NCI-H2107 (cell line): ENCODE data around the gene RNASE3.
"Not testable (repeated sequence)": the region's sequence is repeated elsewhere in the genome, so short reads cannot be mapped to it uniquely, and the experiment has no call there.

Experiments
- DNase-seq: peaks from one replicate; lab custom pipeline; 2025; lab: John Stamatoyannopoulos, UW

RNASE3 gene

DNA sequence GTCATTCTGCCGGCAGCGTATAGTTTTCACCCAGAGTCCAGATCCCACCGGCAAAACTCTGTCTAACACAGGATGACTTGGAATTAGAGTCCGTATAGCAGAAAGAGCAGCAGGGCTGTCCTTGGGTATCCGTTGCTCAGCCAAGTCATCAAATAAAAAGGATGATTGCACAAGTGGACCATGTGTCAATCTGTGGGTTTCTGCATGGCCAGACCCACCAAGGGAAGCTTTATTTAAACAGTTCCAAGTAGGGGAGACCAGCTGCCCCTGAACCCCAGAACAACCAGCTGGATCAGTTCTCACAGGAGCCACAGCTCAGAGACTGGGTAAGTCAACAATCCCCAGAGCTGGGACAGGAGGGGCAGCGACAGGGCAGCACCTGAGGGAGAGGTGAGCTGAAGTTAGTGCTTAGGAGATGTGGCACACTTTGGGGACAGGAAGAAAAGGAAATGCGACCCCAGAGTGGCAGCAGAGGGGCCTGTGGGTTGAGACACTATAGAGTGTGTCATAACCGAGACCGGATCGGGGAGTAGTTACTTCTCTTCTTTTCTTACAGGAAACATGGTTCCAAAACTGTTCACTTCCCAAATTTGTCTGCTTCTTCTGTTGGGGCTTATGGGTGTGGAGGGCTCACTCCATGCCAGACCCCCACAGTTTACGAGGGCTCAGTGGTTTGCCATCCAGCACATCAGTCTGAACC, at the start of gene RNASE3:
Gene RNASE3 (plus strand): TSS at position 260 of the 700 bp plus-strand sequence. CDS start 302 bp downstream, at position 562.
- DNase-seq: not testable (repeated sequence)

DNA sequence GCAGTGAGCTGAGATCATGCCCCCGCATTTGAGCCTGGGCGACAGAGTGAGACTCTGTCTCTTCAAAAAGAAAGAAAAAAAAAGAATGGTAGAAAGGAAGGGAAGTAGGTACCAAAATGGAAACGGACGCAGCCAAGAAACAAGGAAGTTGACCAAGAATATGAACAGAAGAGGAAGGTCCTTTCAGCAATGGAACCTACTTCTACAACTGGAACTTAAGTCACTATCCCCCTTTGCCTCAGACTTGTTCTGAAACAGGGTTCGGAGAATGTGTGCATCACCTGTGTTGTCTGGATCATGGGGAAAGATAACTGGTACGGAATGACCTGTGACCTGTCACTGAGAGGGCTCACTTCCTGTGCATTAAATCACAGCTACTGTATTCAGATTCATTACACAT, 44.6 kb upstream of the RNASE3 start:
- no peak for DNase-seq

DNA sequence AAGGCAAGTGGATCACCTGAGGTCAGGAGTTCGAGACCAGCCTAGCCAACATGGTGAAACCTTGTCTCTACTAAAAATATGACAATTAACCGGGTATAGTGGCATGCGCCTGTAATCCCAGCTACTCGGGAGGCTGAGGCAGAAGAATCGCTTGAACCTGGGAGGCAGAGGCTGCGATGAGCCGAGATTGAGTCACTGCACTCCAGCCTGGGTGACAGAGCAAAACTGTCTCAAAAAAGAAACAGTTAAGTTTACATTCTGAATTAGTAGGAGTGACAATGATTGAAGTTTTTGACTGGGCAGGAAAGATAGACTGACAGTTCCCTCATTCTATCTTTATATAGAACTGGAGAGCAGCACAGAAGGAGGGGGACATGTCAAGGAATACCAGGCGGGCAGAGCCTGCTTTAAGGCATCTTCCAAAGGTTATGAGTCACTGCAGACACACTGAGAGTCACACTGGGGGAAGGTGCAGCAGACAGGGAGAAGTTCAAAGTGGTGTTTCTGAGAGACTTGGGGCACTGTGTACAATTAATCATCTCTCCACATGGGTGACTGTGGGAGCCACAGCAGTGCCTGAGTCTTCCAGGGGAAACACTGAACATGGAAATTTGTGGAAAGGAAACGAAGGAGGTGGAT, 42.8 kb upstream of the RNASE3 start:
- DNase-seq: no peak

DNA sequence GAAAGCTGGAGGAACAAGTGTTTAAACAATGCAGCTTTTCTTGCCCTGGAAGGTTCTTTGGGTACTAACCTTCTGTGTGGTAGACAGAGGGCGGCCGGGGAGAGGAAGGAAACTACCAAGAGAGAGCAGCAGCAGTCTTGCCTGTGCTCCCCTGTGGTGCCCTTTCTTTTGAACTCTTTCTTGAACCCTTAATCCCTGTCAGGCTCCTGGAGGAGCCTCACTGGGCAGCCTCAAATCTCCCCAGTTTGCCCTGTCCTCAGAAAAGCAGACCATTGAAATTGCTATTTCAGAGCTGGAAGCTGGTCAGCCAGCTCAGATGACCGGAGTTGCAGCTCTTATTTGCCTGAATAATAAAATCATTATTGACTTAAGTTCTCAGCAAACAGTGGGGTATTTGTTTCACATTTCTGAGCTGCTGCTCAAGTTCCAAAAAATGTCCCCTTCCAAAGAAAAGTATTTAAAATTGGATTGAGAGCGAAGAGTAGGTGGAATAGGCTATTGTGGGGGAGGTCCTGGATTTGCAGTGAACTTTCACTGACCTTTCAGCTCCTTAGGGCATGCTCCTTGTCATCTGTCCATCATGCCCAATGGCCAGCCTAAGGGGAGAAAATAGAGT, 42.1 kb upstream of the RNASE3 start:
- DNase-seq: no peak

DNA sequence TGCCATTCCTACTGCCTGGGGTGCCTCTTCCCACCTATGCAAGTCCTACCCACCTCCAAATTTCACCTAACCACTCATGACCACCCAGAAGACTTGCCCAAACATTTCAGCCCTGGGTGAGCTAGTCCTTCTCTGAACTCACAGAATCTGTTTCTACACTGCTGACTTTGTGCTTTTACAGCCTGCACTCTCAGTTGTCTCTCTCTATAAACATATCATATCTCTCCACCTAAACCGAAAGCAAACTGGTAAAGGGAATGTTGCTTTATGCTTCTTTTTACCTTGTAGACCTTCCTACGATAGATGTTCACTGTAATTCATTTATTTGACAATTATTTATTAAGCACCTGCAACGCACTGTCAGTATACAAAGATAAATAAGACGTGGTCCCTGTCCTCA, 38.1 kb upstream of the RNASE3 start:
- no peak for DNase-seq

DNA sequence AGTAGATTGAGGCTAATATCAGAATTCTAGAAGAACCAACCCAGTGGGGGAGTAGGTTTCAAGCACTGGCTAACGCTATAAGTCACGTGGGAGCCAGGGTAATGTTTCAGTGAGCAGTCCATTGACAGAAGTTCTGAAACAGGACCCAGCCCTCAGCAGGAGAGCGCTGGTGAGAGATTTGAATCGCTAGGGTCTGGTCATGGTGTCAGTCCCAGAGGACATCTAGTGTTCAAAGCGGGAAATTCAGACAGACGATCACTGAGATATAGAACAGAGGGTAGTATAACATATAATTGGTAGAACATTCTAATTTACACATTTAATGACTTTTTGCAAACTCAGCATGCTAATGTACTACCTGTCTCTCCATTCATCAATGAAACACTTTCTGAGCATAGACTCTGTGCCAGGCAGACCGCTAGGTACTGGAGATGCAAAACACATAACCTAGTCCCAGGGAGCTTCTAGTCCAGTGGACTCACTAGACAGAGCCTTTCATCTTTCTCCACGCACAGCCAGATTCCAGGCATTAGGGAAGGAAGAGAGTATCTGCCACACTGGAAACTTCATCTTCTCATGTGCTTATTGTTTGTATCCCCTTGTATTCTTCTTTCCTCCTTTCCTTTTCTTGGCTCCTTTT, 35.4 kb upstream of the RNASE3 start:
- peak; percentile 29 for DNase-seq

DNA sequence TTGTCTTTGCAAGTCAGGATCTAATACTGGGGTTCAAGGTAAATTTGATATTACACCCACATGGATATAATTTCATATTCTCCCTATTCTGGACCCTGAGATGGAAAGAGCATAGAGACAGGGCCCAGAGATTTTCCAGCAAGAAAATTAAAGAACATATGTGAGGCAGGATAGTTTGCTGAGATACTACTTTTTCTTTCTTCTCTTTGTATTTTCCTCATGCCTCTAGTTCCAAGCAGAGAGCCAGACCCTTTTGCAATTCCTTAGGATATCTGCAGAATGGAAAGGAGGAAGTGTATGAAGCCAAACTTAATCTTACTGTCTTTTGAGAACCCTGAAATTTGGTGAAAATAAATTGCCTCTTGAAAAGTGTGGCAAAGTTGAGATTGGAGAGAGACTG, 34.0 kb upstream of the RNASE3 start:
- DNase-seq: no peak

DNA sequence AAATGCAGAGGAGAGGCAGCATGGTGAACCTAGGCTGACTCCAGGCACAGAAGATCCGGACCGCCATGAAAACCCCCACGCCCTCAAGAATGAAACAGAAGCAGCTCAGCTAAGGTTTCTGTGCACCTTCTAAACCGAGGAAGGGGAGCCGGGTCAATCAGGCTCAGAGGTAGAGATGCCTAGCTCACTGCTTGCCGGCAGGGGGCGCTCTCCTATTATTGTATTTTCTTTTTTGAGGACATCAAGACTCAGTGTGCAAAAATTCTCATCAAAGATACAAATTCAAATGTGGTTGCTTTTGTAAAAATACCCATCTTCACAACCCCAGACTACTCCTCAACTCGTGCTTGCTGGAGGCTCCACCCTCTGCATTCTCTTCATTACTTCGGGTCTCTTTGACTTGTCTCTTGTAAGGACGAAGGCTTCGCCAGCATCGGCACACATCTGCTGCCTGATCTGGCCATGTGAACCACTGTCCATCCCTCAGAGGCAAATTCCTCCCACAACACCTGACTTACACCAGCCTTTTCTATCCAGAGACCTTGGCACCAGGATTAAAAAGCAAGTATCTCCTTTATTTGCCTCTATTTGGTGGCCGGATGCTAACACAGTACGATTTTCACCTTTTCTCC, 33.4 kb upstream of the RNASE3 start:
- peak; percentile 18 for DNase-seq

DNA sequence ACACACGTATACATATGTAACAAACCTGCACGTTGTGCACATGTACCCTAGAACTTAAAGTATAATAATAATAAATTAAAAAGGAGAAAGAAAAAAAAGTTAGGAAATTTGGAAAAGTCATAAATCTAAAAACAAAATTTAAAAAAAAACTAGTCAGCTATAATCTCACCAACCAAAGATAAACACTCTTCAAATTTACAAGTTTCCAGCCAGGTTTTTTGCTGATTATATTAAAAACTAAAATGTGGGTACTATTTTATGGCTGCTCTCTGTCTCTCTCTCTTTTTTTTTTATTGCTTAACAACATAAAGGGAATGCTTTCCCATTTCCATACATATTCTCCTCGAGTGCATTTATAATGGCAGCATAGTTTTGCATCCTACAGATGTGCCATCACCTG, 25.0 kb upstream of the RNASE3 start:
- no peak for DNase-seq

DNA sequence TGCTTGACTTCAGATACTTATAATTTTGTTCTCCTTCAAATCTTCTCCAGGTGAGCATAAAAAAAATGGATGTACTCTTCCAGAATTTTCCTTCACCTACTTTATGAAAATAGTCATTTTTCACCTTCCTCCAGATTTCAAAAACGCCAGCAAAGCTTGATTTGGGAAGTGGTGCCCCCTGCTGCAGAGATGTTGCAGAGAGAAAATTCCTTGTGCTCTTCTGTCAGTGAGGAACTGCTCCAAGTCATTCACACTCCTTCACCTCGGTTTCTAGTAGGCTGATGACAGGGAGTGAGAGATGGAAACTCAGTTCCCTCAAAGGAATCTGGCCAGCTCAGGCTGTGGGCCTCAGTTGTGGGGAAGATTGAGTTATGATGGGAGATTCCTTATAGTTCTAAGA, 24.2 kb upstream of the RNASE3 start:
- DNase-seq: no peak

DNA sequence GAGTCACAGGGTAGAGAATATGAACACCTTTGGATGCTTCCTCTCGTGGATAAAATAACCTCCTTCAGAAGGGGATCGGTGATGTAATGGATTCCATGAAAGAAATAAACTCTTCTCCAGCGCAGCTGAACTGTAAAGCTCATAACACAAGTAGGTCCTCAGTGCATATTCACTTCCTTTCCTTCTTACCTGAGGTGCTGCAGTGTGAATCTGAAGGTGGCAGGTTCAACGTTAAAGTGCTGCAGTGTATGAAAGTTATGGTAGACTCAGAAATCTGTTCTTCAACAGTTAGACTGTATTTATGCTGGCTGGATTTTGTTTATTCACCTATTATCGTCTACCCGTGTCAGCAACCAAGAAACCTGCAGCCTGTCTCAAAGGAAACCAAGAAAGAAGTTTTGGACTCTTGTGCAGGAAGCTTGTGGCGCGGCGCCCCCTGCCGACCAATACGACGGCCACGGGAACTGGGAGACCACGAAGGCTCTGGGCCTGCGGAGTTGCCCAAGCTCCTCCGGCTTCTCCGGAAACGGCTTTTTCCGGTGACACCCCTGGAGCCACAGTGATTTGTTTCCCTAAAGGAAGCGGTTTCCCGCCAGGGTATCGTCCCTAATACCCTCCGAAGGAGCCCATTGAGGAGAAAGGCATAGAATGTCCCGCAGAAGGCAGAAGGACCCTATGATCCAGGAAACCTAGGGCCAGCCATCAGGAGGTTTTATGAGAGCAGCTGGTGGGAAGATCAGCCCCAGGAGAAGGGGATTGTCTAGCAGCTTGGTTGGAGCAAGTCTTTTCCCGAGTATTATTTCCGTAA, 17.6 kb upstream of the RNASE3 start:
- no peak for DNase-seq

DNA sequence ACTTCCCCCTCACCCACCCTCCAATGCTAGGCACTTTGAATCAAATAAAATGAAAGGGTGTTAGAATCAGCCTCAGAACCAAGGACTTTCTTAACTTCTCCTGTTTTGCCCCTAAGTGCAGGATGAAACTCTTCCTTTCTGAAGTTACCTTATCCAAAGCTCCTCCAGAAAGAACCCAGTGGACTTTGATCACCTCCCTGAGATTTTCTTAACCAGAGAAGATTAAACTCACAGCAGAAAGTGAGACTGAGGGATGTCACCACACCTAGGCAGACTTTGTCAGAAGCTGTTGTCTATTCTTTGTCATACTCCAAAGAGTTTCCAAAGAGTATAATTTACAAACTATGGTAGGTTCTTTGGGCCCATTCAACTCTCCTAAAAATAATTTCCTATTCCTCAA, 14.2 kb upstream of the RNASE3 start:
- DNase-seq: no peak

DNA sequence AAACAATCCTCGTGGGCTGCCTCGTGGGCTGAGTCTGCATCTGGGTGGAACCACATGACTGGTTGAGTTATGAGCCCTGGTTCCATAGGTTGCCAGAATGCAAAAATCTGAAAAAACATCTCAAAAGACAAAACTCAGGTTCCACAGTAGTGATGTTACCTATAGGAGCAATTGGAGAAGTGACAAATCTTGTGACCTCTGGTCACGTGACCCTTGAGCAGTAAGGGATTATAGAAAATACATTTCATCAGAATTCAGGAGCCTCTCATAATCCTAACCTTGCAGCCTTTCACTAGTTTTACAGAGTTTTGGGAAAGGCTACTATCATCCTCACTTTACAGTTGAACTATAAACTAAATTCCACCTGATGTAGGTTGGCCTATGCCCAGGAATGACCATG, 12.5 kb upstream of the RNASE3 start:
- no peak for DNase-seq

DNA sequence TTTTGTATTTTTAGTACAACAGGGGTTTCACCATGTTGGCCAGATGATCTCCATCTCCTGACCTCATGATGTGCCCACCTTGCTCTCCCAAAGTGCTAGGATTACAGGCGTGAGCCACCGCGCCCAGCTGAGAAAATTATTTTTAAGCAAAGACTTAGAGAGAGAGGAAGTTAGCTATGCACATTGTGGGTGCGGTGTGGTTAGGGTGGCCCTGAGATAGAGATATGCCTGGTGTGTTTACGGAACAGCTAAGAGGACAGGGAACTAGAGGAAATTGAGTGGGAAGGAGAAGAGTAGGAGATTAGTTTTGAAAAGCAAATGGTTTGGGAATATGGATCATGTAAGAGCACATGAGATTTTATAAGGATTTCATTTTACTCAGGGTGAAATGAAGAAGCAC, 10.0 kb upstream of the RNASE3 start:
- DNase-seq: not testable (repeated sequence)

DNA sequence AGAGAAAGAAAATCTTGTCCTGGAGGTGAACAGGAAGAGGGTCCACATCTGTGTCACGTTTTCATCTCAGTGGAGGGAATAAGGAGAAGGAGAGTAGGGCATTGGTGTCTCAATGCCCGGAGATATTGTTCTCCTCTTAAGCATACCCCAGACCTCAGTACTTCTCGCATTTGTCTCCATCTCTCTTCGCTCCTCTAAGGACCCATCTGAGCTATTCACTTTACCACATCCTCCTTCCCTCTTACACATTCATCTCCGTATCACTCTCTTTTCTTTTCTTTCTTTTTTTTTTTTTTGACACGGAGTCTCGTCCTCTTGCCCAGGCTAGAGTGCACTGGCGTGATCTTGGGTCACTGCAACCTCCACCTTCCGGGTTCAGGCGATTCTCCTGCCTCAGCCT, 8.4 kb upstream of the RNASE3 start:
- not testable (repeated sequence) for DNase-seq

DNA sequence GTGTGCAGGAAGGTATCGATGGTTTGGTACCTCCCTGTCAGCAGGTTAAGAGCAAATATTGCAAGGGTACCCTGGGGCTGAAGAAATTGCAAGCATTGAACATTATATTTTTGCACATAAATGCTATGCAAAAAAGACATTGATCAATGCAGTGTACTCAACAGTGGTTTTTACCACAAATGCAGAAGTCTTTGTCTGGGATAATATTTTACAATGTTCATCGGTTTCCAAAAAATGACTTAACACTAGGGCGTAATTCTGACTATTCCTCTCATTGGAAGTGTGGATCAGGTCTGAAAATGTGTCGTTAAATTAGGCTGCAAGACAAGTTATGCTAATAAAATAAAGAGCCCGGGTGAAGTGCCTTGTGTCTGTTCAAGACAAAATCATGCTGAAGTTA, 2.8 kb upstream of the RNASE3 start:
- not testable (repeated sequence) for DNase-seq

DNA sequence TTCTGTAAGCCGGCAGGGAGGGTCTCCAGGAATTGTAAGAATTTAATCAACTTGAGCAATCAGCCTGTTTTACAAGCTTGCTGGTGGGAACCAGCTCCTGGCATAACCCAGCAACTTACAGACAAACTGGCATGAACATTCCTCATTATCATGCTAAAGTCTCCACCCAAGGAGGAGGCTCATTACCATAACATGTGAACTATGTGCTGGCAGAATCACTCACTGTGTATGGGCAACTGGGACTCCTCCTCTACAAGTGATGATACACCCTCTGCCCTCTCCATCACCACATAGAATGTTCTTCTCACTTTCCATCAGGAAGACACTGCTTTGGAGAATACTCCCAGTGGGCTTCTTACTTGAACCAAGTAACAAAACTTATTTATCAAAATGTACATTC, 4.1 kb downstream of the RNASE3 start:
- not testable (repeated sequence) for DNase-seq

DNA sequence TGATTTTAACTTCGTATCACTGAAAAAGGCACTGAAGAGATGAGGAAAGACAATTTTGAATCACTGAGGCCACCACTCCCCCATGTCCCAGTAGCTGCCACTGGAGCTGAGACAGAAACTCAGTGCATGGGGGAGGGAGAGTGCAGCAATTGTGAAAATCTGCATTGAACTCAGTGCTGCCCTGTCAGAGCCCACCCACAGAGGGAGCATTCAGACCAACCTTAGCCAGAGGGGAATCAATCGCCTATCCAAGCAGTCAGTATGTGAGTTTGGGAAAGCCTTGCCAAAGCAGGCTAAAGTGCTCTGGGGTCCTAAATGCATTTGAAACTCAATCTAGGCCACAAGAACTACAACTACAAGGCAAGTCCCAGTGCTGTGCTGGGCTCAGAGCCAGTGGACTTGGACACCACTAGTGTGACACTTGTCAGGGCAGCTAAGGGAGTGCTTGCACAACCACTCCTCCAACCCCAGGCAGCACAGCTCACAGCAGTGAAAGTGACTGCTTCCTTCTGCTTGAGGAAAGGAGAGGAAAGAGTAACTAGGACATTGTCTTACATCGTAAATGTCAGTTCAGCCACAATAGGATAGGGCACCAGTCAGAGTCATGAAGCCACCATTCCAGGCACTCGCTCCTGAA, 13.3 kb downstream of the RNASE3 start:
- DNase-seq: no peak

DNA sequence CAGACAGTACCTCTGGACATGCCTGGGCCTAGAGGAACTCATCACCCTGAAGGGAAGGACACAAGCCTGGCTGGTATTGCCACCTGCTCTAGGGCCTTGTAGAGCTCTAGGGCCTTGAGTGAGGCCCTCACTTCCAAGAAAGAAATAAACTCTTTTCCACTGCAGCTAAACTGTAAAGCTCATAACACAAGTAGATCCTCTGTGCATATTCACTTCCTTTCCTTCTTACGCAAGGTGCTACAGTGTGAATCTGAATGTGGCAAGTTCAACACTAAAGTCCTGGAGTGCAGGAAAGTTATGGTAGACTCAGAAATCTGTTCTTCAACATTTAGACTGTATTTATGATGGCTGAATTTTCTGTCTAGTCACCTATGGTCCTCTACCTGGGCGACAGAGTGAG, 14.5 kb downstream of the RNASE3 start:
- DNase-seq: no peak

DNA sequence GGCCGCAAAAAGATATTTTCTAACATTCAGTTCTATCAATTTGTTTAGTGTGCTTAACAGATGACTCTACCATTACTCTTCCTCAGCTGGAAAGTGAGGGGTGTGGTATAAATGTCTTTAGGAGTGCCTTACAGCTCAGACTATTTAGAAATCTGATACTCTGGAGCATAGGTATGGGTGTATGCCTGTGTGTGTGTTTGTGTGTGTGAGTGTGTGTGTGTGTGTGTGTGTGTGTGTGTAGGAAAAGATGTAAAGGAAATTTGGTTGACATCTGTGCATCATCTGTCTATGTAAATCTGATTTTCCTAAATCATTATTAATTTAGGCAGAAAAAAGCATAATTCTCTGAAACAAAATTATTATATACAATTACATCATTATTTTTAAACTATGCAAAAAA, 16.0 kb downstream of the RNASE3 start:
- no peak for DNase-seq

DNA sequence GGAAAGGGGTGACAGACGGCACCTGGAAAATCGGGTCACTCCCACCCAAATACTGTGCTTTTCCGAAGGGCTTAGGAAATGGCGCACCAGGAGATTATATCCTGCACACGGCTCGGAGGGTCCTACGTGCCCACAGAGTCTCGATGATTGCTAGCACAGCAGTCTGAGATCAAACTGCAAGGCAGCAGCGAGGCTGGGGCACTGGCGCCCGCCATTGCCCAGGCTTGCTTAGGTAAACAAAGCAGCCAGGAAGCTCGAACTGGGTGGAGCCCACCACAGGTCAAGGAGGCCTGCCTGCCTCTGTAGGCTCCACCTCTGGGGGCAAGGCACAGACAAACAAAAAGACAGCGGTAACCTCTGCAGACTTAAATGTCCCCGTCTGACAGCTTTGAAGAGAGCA, 19.6 kb downstream of the RNASE3 start:
- not testable (repeated sequence) for DNase-seq
